GM23338 (cell line): ENCODE results near the gene BLVRA. TPM values are rescaled to one million over a fixed set of nuclear protein-coding genes. Genes with fewer than 3 reads are reported as not detected.

ENCODE experiments used
- ATAC-seq: fragments of 200-7000 bp; cut with Tn5 transposase; 3 replicates; pipeline ENCODE4 v1.9.1; 2020
- DNase-seq: peaks from one replicate; pipeline ENCODE4 v3.0.0-alpha.2; 2015; ENCODE audit warnings: low spot score
- H2AFZ ChIP-seq: fragments of 200-600 bp; sonication (generic); 2 replicates; pipeline ENCODE4 v1.8.0; 2016; ENCODE audit warnings: antibody characterized with exemption, mild to moderate bottlenecking, moderate library complexity
- H3F3A ChIP-seq: fragments of 200-600 bp; sonication (generic); replicated peaks from 2 replicates; pipeline ENCODE4 v1.8.0; 2017; ENCODE audit warnings: antibody characterized with exemption, mixed run types, low read depth
- H3K27ac ChIP-seq: fragments of 200-600 bp; sonication (generic); 2 replicates; pipeline ENCODE4 v1.6.1; 2016; ENCODE audit warnings: low read depth
- H3K27me3 ChIP-seq: fragments of 200-600 bp; sonication (generic); 2 replicates; pipeline ENCODE4 v1.8.0; 2016; ENCODE audit warnings: mild to moderate bottlenecking, mixed run types, moderate library complexity; ENCODE audit not compliant: insufficient read depth
- H3K36me3 ChIP-seq: fragments of 200-600 bp; sonication (generic); 2 replicates; pipeline ENCODE4 v1.8.0; 2016; ENCODE audit warnings: mild to moderate bottlenecking; ENCODE audit not compliant: insufficient read depth
- H3K4me1 ChIP-seq: fragments of 200-600 bp; sonication (generic); 2 replicates; pipeline ENCODE4 v1.8.0; 2016; ENCODE audit warnings: mild to moderate bottlenecking, moderate library complexity; ENCODE audit not compliant: insufficient read depth
- H3K4me2 ChIP-seq: fragments of 200-600 bp; sonication (generic); 2 replicates; pipeline ENCODE4 v1.7.1; 2017; ENCODE audit warnings: mixed run types
- H3K4me3 ChIP-seq: fragments of 200-600 bp; sonication (generic); 2 replicates; pipeline ENCODE4 v1.6.1; 2016; ENCODE audit warnings: mixed run types
- H3K79me2 ChIP-seq: fragments of 200-600 bp; sonication (generic); replicated peaks from 2 replicates; pipeline ENCODE4 v1.8.0; 2017; ENCODE audit warnings: mild to moderate bottlenecking; ENCODE audit not compliant: insufficient read depth
- H3K9me2 ChIP-seq: fragments of 200-600 bp; sonication (generic); 2 replicates; pipeline ENCODE4 v1.8.0; 2017; ENCODE audit not compliant: insufficient read depth
- H4K20me1 ChIP-seq: fragments of 200-600 bp; sonication (generic); replicated peaks from 2 replicates; pipeline ENCODE4 v1.8.0; 2017; ENCODE audit warnings: mild to moderate bottlenecking; ENCODE audit not compliant: insufficient read depth
- H3K27ac Mint-ChIP-seq: 2 replicates; pipeline ENCODE4 v1.8.0; 2020; ENCODE audit warnings: inconsistent platforms, mild to moderate bottlenecking, moderate library complexity, mixed read lengths
- H3K27me3 Mint-ChIP-seq: 3 replicates; pipeline ENCODE4 v1.8.0; 2022; ENCODE audit warnings: low read depth, mild to moderate bottlenecking, moderate library complexity, mixed read lengths, inconsistent platforms; ENCODE audit not compliant: insufficient read depth, poor library complexity
- H3K36me3 Mint-ChIP-seq: 3 replicates; pipeline ENCODE4 v1.8.0; 2021; ENCODE audit warnings: low read depth, mild to moderate bottlenecking, inconsistent platforms, moderate library complexity, mixed read lengths
- H3K4me1 Mint-ChIP-seq: 3 replicates; pipeline ENCODE4 v1.8.0; 2020; ENCODE audit warnings: mild to moderate bottlenecking, inconsistent platforms, mixed read lengths
- H3K4me3 Mint-ChIP-seq: 3 replicates; pipeline ENCODE4 v1.8.0; 2021; ENCODE audit warnings: moderate library complexity, mild to moderate bottlenecking, inconsistent platforms, mixed read lengths
- H3K9me3 Mint-ChIP-seq: 3 replicates; pipeline ENCODE4 v1.8.0; 2020; ENCODE audit warnings: moderate library complexity, mild to moderate bottlenecking, inconsistent platforms, mixed read lengths
- CREB1 ChIP-seq: fragments of 250-450 bp; sonication (Bioruptor Pico); IDR thresholded peaks from 2 replicates; pipeline ENCODE4 v1.5.0; 2020; ENCODE audit warnings: low read depth, mild to moderate bottlenecking, moderate library complexity
- EZH2 ChIP-seq: fragments of 200-600 bp; sonication (generic); IDR thresholded peaks from one replicate; pipeline ENCODE4 v1.8.0; 2017; ENCODE audit warnings: antibody characterized with exemption, mild to moderate bottlenecking, low read depth; ENCODE audit not compliant: unreplicated experiment
- EZH2phosphoT487 ChIP-seq: fragments of 200-600 bp; sonication (generic); IDR thresholded peaks from one replicate; pipeline ENCODE4 v1.8.1; 2018; ENCODE audit warnings: antibody characterized with exemption; ENCODE audit not compliant: unreplicated experiment
- JUNB ChIP-seq: IDR thresholded peaks from one replicate; pipeline ENCODE4 v1.6.1; 2016; ENCODE audit warnings: antibody characterized with exemption; ENCODE audit not compliant: unreplicated experiment
- NANOG ChIP-seq: IDR thresholded peaks from 2 replicates; pipeline ENCODE4 v1.6.1; 2016; ENCODE audit warnings: antibody characterized with exemption, borderline replicate concordance
- POLR2AphosphoS5 ChIP-seq: IDR thresholded peaks from 2 replicates; pipeline ENCODE4 v1.6.1; 2016; ENCODE audit warnings: antibody characterized with exemption, low read depth
- STAT1 ChIP-seq: IDR thresholded peaks from one replicate; pipeline ENCODE4 v1.6.1; 2016; ENCODE audit warnings: antibody characterized with exemption; ENCODE audit not compliant: unreplicated experiment
- ZNF114 ChIP-seq: fragments of 250-450 bp; sonication (Bioruptor Pico); IDR thresholded peaks from 2 replicates; pipeline ENCODE4 v1.5.0; 2020; ENCODE audit warnings: mild to moderate bottlenecking, moderate library complexity
- ZNF331 ChIP-seq: fragments of 250-450 bp; sonication (Bioruptor Pico); IDR thresholded peaks from 2 replicates; pipeline ENCODE4 v1.5.0; 2020; ENCODE audit warnings: low read depth, mild to moderate bottlenecking, moderate library complexity
- polyA plus RNA-seq: library from polyadenylated mRNA; unstranded; fragments of >200 nt; fragmentation: Nextera tagmentation; extraction: Ambion mirVana; gene quantifications from 2 replicates; pipeline ENCODE4 v1.2.1, GENCODE V29; 2016
- total RNA-seq: library from RNA; depleted of rRNA; stranded (reverse); fragments of >200 nt; shearing (Covaris generic); gene quantifications from 2 replicates; pipeline ENCODE4 v1.2.3, GENCODE V29; 2014
- TF ChIP-seq, protein P1 (sequence below): IDR thresholded peaks from one replicate; pipeline ENCODE4 v1.6.1; 2018; ENCODE audit warnings: antibody characterized with exemption; ENCODE audit not compliant: unreplicated experiment
- TF ChIP-seq, protein P2 (sequence below): IDR thresholded peaks from 2 replicates; pipeline ENCODE4 v1.6.1; 2016; ENCODE audit warnings: antibody characterized with exemption
- TF ChIP-seq, protein P3 (sequence below), 2 experiments: fragments of 200-600 bp in 1 of 2; sonication (generic) in 1 of 2; conservative IDR thresholded peaks; 2 replicates each; pipeline versions ENCODE4 v1.5.1 to v1.6.1; 2016 to 2017; ENCODE audit warnings: antibody characterized with exemption in 2 of 2, low read depth in 2 of 2, mild to moderate bottlenecking in 2 of 2, moderate library complexity in 1 of 2

The BLVRA gene
- total and polyA plus RNA-seq, 2 experiments from 2014 or later: 17.0 to 46.5 TPM

DNA sequence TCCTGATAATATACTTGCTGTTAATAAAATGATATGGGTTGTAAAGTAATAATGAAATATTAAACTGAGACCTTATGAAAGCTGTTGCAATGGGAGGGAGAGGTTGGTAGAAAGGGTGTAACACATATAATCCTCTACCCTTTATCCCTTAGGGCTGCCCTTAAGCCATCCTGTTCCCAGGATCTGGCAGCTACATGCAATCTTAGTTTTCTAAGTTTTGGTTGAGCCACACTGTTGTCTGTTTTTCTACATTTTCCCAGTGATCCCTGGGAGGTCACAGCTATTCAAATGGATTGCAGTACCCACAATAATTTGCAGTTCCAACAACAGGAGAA, 35.5 kb upstream of the BLVRA start (continued):
- TF ChIP-seq STAT1: no peak
- TF ChIP-seq POLR2AphosphoS5: no peak
- TF ChIP-seq, protein P1, sequence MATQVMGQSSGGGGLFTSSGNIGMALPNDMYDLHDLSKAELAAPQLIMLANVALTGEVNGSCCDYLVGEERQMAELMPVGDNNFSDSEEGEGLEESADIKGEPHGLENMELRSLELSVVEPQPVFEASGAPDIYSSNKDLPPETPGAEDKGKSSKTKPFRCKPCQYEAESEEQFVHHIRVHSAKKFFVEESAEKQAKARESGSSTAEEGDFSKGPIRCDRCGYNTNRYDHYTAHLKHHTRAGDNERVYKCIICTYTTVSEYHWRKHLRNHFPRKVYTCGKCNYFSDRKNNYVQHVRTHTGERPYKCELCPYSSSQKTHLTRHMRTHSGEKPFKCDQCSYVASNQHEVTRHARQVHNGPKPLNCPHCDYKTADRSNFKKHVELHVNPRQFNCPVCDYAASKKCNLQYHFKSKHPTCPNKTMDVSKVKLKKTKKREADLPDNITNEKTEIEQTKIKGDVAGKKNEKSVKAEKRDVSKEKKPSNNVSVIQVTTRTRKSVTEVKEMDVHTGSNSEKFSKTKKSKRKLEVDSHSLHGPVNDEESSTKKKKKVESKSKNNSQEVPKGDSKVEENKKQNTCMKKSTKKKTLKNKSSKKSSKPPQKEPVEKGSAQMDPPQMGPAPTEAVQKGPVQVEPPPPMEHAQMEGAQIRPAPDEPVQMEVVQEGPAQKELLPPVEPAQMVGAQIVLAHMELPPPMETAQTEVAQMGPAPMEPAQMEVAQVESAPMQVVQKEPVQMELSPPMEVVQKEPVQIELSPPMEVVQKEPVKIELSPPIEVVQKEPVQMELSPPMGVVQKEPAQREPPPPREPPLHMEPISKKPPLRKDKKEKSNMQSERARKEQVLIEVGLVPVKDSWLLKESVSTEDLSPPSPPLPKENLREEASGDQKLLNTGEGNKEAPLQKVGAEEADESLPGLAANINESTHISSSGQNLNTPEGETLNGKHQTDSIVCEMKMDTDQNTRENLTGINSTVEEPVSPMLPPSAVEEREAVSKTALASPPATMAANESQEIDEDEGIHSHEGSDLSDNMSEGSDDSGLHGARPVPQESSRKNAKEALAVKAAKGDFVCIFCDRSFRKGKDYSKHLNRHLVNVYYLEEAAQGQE: no peak

DNA sequence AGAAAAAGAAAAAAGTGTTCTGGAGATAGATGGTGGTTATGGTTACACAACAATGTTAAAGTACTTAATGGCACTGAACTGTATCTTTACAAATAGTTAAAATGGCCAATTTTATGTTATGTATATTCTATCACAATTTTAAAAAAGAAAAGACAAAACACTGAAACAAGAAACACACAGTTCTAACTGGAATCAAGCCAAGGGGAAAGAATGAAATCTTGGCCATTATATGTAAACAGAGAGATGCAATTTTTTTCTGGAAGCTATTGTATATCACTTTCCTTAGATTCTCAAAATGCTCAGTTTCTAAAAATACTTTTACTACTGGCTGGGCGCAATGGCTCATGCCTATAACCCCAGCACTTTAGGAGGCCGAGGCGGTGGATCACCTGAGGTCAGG, 33.2 kb upstream of the BLVRA start:
- no peak for ATAC-seq
- Mint-ChIP-seq H3K9me3 (no peaks in the 10 kb centered on the region), H3K27me3 (peaks cover 2% of the 10 kb centered on the region), H3K36me3 (peaks cover 8% of the 10 kb centered on the region), H3K4me1 (peaks cover 14% of the 10 kb centered on the region; the same call in 2 of the 3 replicates), H3K27ac (no peak overlapping the region), H3K4me3 (no peak overlapping the region)
- Histone ChIP-seq H4K20me1 (peaks cover 28% of the 10 kb centered on the region), H3K9me2 (no peaks in the 10 kb centered on the region), H3K4me1 (no peaks in the 10 kb centered on the region; the same call in 1 of the 2 replicates), H3K4me3 (no peak overlapping the region), H3K79me2 (peaks cover 91% of the 10 kb centered on the region), H3K36me3 (no peaks in the 10 kb centered on the region), H2AFZ (no peak overlapping the region), H3K27me3 (no peaks in the 10 kb centered on the region), H3K4me2 (no peak overlapping the region), H3K27ac (no peak overlapping the region), H3F3A (no peaks in the 10 kb centered on the region)
- DNase-seq: no peak
- TF ChIP-seq, protein P2, sequence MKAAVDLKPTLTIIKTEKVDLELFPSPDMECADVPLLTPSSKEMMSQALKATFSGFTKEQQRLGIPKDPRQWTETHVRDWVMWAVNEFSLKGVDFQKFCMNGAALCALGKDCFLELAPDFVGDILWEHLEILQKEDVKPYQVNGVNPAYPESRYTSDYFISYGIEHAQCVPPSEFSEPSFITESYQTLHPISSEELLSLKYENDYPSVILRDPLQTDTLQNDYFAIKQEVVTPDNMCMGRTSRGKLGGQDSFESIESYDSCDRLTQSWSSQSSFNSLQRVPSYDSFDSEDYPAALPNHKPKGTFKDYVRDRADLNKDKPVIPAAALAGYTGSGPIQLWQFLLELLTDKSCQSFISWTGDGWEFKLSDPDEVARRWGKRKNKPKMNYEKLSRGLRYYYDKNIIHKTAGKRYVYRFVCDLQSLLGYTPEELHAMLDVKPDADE: no peak
- TF ChIP-seq POLR2AphosphoS5 (no peak), EZH2phosphoT487 (no peak), CREB1 (CRISPR knock-in tag) (no peak), EZH2 (no peak), ZNF331 (no peak), ZNF114 (CRISPR knock-in tag) (no peak), STAT1 (no peak), JUNB (no peak), NANOG (no peak)
- TF ChIP-seq, protein P3, sequence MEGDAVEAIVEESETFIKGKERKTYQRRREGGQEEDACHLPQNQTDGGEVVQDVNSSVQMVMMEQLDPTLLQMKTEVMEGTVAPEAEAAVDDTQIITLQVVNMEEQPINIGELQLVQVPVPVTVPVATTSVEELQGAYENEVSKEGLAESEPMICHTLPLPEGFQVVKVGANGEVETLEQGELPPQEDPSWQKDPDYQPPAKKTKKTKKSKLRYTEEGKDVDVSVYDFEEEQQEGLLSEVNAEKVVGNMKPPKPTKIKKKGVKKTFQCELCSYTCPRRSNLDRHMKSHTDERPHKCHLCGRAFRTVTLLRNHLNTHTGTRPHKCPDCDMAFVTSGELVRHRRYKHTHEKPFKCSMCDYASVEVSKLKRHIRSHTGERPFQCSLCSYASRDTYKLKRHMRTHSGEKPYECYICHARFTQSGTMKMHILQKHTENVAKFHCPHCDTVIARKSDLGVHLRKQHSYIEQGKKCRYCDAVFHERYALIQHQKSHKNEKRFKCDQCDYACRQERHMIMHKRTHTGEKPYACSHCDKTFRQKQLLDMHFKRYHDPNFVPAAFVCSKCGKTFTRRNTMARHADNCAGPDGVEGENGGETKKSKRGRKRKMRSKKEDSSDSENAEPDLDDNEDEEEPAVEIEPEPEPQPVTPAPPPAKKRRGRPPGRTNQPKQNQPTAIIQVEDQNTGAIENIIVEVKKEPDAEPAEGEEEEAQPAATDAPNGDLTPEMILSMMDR (conservative IDR thresholded peaks at IDR 0.05; ENCODE audit: low read depth in 2 of 2): no peak
- TF ChIP-seq, protein P1: no peak
